Nucleus accumbens (tissue), 56 donors: ENCODE results near the gene RRN3.
"Not testable (repeated sequence)": the region's sequence is repeated elsewhere in the genome, so short reads cannot be mapped to it uniquely, and the experiment has no call there.

Experiments
- DNase-seq, 56 donors: peaks; one replicate each; lab custom pipeline; 2025; lab: John Stamatoyannopoulos, UW

RRN3 gene

DNA sequence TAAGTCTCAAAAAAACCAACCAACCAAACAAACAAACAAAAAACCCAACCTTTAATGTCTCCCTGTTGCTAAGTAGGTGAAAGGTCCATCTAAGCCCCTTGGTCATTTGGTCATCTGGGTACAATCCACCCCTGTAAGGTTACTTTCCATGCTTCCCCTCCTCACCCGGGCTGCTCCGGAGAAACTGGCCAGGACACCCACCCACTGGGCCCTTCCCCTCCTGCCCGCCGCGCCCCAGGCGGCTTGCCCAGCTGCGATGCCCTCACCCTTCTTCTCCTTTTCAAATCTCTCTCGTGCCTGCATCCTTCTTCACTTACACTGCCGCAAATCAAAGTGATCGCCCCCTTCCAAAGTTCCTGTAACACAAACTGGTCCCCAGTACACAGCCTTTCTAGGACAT lies 40.2 kb downstream of the RRN3 start:
- no peak for DNase-seq

GRCh38 chr16:15052747-15053476 lies 41.2 kb downstream of the RRN3 start:
- DNase-seq = no peak

DNA sequence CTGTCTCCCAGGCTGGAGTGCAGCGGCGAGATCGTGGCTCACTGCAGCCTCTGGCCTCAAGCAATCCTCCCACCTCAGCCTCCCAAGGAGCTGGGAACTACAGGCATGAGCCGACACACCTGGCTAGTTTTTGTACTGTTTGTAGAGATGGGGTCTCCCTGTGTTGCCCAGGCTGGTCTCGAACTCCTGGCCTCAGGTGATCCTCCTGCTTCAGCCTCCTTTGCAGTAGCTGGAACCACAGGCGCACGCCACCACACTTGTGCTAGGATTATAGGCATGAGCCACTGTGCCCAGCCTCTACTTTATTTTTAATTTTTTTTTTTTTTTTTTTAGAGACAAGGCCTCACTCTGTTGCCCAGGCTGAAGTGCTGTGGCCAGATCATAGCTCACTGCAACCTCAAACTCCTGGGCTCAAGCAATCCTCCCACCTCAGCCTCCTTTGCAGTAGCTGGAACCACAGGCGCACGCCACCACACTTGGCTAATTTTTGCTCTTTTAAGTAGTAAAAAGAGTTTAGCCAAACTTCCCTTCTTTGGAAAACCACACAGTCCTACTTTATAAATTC lies 42.6 kb downstream of the RRN3 start:
- DNase-seq = no peak

DNA sequence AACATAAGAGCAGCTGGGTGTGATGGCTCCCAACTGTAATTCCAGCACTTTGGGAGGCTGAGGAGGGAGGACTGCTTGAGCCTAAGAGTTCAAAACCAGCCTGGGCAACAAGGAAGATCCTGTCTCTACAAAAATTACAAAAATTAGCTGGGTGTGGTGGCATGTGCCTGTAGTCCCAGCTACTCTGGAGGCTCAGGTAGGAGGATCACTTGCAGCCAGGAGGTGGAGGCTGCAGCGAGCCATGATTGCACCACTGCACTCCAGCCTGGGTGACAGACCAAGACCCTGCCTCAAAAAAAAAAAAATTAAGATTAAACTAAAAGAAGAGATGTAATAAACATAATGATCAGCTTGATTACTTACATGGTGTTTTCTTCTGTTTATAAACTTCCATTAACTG lies 43.6 kb downstream of the RRN3 start:
- DNase-seq = not testable (repeated sequence)

DNA sequence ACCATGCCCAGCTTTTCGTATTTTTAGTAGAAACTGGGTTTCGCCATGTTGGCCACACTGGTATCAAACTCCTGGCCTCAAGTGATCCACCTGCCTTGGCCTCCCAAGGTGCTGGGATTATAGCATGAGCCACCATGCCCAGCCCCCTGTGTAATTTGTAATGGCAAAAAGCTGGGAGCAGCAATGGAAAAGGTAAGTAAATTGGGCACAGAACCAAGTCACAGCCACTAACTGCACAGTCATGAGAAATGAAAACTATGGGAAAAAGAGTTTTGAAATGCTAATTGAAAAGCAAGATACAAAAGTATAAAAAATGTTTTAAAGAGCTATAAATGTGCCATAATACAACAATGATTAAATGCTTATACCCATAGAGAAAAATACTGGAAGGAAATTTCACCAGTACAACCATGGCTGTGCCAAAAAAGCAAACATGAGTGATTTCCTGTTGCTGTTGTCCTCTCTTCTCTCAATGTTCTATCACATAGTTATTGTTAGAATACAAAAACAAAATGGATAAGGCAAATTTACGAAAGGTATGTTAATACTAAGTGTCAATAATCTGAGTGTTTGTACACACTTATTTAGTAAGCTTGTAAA lies 44.4 kb downstream of the RRN3 start:
- no peak for DNase-seq

DNA sequence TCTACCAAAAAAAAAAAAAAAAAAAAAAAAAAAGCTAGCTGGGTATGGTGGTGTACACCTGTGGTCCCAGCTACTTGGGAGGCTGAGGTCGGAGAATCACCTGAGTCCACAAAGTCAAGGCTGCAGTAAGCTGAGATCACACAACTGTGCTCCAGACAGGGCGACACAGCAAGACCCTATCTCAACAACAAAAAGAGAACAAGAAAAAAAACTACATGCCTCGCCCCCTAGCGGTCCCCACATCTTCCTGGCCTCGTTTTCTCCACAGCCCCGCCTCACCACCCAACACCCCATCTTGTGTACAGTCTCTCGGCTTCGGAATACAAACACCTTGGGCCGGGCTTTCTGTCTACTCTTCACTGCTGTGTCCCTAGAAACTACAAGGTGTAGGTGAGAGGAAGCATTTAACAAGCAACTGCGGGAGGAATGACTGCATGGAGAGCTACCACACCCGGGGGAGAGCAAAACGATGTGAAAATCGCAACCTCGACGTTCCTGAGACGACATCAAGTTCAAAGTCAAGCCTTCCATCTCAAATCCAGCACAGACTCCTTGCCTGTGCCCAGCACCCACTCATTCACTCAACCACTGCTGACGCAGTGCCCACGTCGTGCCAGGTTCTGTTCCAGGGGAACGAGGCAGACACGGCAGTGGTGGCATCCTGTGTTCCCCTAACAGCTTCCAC lies 47.2 kb downstream of the RRN3 start:
- DNase-seq = no peak

GRCh38 chr16:15045270-15045669 lies 48.8 kb downstream of the RRN3 start:
- DNase-seq = not testable (repeated sequence)

- DNase-seq = no peak
Observed at GRCh38 chr16:15044286-15044685, 49.8 kb downstream of the RRN3 start.

GRCh38 chr16:15043344-15043743 lies 50.7 kb downstream of the RRN3 start:
- DNase-seq = no peak

DNA sequence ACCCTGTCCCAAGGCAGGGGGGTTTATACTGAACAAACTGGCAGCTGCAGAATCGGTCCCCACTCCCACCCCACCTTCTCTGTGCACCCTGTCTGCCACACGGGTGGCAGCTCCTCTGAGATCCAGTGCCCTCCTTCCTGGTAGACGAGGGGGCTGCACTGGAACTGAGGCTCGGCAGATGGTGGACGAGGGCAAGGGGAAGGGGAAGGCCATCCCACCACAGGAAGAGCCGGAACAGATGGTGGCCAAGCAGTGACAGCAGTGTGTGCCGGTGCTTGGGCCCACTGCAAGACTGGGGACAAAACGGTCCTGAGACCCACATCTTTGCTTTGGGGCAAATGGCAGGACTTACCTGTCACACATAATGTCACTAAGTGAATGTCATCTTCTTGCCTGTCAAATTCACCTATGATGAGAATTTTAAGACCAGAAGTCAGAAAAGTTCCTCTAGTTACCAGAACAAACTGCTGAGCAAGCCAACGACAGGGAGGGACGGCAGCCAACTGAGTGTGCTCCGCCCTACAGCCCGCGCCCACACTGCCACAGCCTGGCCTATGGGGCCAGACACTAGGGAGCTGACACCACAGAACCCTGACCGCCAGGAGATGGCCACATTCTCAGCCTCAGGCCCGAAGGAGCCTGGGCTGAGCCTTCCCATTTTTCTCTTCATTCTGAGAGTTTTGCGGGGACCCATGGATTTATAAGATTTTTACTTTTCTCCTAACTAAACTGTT lies 52.6 kb downstream of the RRN3 start:
- DNase-seq = peak in 35 of 56 donors; percentile 7 to 72 (median 37)

- no peak for DNase-seq
Observed at GRCh38 chr16:15038689-15039088, 55.4 kb downstream of the RRN3 start.

GRCh38 chr16:15037745-15038144 lies 56.3 kb downstream of the RRN3 start:
- no peak for DNase-seq

GRCh38 chr16:15037003-15037402 lies 57.1 kb downstream of the RRN3 start:
- peak in 11 of 56 donors; percentile 12 to 68 (median 25) for DNase-seq

DNA sequence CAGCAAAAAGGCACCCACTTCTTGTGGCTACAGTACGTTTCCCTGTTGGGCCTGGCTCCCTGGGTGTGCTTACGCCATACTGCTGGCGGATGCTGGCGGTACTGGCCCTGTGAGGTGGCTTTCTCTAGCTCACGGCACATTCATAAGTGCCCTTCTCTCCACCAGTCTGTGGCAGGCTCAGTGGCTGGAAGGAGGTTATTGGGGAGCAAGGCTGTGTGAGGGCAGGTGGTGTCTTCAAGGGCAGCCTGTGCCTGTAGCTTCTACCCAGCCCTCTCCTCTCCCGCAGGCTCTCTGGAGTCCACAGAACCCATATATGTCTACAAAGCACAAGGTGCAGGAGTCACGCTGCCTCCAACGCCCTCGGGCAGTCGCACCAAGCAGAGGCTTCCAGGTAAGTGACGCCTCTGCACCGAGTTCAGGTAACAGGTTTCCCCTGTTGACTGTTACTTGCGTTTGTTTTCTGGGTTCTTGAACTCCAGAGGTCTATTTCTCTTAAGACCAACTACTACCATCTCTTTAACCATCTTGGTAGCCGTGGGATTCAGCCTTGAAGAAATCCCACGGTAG lies 58.8 kb downstream of the RRN3 start:
- DNase-seq = no peak

DNA sequence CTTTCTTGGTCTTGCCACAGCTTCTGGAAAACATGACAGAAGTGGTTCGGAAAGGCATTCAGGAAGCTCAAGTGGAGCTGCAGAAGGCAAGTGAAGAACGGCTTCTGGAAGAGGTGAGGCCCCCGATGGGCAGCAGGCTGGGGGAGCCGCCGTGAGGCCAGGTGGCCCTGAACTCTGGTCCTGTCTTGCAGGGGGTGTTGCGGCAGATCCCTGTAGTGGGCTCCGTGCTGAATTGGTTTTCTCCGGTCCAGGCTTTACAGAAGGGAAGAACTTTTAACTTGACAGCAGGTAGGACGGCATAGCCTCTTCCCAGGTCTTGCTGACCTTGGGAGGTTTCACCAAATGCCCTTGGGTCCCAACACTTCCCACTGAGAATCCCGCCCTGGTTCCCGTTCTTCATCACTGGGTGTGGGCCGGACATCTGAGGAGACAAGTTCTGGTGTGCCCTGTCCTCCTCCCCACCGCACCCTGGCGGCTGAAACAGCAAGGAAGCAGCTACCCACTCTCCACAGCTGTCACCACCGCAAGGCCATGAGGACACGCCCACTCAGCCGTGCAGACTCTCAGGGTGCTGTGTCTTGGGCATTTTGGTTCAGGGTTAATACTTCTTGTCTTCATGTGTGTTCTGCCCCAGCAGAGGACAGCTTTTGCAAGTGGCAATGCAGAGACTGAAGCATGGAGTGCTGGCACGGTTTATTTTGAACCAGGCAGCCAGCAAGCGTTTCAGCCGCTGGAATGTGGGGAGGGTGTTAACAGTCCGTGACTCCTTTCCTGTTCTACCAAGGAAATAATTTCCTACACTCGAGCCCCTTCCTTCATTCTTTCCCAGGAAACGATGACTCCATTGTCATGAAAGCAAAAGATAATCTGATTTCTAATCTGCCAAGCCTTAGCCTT lies 59.6 kb downstream of the RRN3 start:
- DNase-seq = no peak

- no peak for DNase-seq
Observed at GRCh38 chr16:15033309-15033707, 60.8 kb downstream of the RRN3 start.

- DNase-seq = no peak
Observed at GRCh38 chr16:15032547-15033308, 61.3 kb downstream of the RRN3 start.

GRCh38 chr16:15031586-15031985 lies 62.5 kb downstream of the RRN3 start:
- no peak for DNase-seq

DNA sequence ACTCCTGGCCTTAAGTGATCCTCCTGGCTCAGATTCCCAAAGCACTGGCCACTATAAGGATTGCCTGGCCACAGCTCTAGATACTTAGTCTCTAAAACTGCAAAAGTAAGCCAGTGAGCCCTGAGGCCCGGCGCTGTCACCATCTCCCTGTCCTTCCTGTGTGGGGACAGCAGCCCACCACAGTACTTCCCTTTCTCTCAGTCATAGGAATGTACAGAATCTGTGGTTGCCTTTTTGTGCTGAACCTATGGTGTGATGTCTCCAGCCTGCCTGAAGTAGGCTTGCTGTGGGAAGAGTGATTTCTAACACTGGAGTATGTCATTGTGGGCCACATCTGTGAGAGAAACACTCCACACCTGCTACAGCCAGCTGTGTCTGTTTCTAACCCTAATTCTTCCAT lies 62.9 kb downstream of the RRN3 start:
- DNase-seq = no peak
